Measurements from ENCODE around the gene HPCAL1. TPM values are rescaled to one million over a fixed set of nuclear protein-coding genes. Genes with fewer than 3 reads are reported as not detected.

HPCAL1 gene
- total RNA-seq, 1 experiment from 2014 or later, result 26.9 TPM

- no TSS peak for BruUV-seq (replicated peaks)
- ChIA-PET CTCF (interaction anchor here (0.5 to 5.2 kb wide), 14 partner anchors 9 to 451 kb away, joined by 3 to 69 read pairs (median 6); partner anchors contain the start of genes HPCAL1 and RRM2), POLR2A (interaction anchor here (0.6 kb wide), 1 partner anchor 66 kb away, joined by 3 read pairs; no protein-coding TSS in a partner anchor)
- H3K36me3 ChIP-seq (ENCODE audit: control insufficient read depth, insufficient read depth, low read length), result peaks cover 4% of the 10 kb centered on the region
- DNase-seq, result no peak
- H3K27ac Mint-ChIP-seq (ENCODE audit: unreplicated experiment), result no peak overlapping the region
- no peak overlapping the region for H3K4me3 Mint-ChIP-seq (ENCODE audit: unreplicated experiment)
- H3K9me3 ChIP-seq, result no peaks in the 10 kb centered on the region
- H3K36me3 Mint-ChIP-seq (ENCODE audit: insufficient read depth, unreplicated experiment), result peaks cover 30% of the 10 kb centered on the region
- no peaks in the 10 kb centered on the region for H3K9me3 Mint-ChIP-seq (ENCODE audit: unreplicated experiment)
- H3K4me3 ChIP-seq (ENCODE audit: low read depth, low read length), result no peak overlapping the region
- peaks cover 18% of the 10 kb centered on the region for H3K4me1 ChIP-seq
- no peaks in the 10 kb centered on the region for H3K27me3 ChIP-seq (replicated peaks; ENCODE audit: control insufficient read depth, insufficient read depth, low read length)
- no peaks in the 10 kb centered on the region for H3K27me3 Mint-ChIP-seq (ENCODE audit: insufficient read depth, unreplicated experiment)
- intact Hi-C loops (cut with micrococcal nuclease; ENCODE audit: unreplicated experiment), result loop anchor here (1.0 to 10.0 kb wide), 8 partner anchors 133 to 621 kb away; no protein-coding TSS in a partner anchor
- peaks cover 8% of the 10 kb centered on the region for H3K4me1 Mint-ChIP-seq (ENCODE audit: low read depth, unreplicated experiment)
- TF ChIP-seq, protein P1, sequence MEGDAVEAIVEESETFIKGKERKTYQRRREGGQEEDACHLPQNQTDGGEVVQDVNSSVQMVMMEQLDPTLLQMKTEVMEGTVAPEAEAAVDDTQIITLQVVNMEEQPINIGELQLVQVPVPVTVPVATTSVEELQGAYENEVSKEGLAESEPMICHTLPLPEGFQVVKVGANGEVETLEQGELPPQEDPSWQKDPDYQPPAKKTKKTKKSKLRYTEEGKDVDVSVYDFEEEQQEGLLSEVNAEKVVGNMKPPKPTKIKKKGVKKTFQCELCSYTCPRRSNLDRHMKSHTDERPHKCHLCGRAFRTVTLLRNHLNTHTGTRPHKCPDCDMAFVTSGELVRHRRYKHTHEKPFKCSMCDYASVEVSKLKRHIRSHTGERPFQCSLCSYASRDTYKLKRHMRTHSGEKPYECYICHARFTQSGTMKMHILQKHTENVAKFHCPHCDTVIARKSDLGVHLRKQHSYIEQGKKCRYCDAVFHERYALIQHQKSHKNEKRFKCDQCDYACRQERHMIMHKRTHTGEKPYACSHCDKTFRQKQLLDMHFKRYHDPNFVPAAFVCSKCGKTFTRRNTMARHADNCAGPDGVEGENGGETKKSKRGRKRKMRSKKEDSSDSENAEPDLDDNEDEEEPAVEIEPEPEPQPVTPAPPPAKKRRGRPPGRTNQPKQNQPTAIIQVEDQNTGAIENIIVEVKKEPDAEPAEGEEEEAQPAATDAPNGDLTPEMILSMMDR (IDR thresholded peaks at IDR 0.05; ENCODE audit: insufficient read depth in 1 of 2, low read depth in 1 of 2, low read length in 1 of 2, severe bottlenecking in 1 of 2, unreplicated experiment in 1 of 2), result no peak
Measured at GRCh38 chr2:10435820-10436204, 133.1 kb downstream of the HPCAL1 start.

DNA sequence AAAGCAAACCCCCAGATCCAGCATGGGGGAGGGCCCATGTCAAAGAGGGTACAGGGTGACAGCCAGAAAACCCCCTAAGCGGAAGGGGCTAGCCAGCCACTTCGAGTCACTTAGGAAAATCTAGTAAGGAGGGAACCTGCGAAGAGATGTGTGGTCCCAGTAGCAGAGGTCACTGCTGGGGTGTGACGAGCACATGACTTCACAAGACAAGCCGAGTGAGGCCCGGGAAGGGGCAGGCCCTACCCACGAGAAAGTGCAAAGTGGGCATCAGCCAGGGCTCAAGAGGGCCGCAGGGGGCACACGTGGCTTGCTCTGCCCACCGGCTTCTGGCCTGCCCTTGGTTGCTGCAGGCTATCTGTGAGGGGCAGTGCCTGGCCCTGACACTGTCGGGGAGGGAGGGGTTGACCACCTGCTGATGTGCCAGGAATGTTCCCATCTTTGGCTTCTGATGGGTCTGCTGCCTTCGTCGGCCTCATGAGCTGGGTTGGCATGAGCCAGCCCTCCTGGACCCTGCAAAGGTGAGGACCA, 133.9 kb downstream of the HPCAL1 start:
- Mint-ChIP-seq H3K36me3 (ENCODE audit: insufficient read depth, unreplicated experiment) (peaks cover 38% of the 10 kb centered on the region), H3K4me1 (ENCODE audit: low read depth, unreplicated experiment) (peaks cover 8% of the 10 kb centered on the region), H3K4me3 (ENCODE audit: unreplicated experiment) (no peak overlapping the region), H3K27me3 (ENCODE audit: insufficient read depth, unreplicated experiment) (no peaks in the 10 kb centered on the region), H3K27ac (ENCODE audit: unreplicated experiment) (no peak overlapping the region), H3K9me3 (ENCODE audit: unreplicated experiment) (no peaks in the 10 kb centered on the region)
- Histone ChIP-seq H3K27me3 (replicated peaks; ENCODE audit: control insufficient read depth, insufficient read depth, low read length) (no peaks in the 10 kb centered on the region), H3K9me3 (no peaks in the 10 kb centered on the region), H3K4me1 (peaks cover 18% of the 10 kb centered on the region), H3K4me3 (ENCODE audit: low read depth, low read length) (no peak overlapping the region), H3K36me3 (ENCODE audit: control insufficient read depth, insufficient read depth, low read length) (peaks cover 4% of the 10 kb centered on the region)
- intact Hi-C loops (cut with micrococcal nuclease; ENCODE audit: unreplicated experiment), result loop anchor here (2.0 to 10.0 kb wide), 4 partner anchors 162 to 622 kb away; no protein-coding TSS in a partner anchor
- no TSS peak for BruUV-seq (replicated peaks)
- DNase-seq, result no peak
- ChIA-PET CTCF (interaction anchor here (4.2 to 5.2 kb wide), 2 partner anchors 312 to 364 kb away, joined by 54 to 69 read pairs; partner anchors contain the start of gene RRM2), POLR2A (no interaction called here)
- TF ChIP-seq, protein P1 (IDR thresholded peaks at IDR 0.05; ENCODE audit: insufficient read depth in 1 of 2, low read depth in 1 of 2, low read length in 1 of 2, severe bottlenecking in 1 of 2, unreplicated experiment in 1 of 2), result no peak

DNA sequence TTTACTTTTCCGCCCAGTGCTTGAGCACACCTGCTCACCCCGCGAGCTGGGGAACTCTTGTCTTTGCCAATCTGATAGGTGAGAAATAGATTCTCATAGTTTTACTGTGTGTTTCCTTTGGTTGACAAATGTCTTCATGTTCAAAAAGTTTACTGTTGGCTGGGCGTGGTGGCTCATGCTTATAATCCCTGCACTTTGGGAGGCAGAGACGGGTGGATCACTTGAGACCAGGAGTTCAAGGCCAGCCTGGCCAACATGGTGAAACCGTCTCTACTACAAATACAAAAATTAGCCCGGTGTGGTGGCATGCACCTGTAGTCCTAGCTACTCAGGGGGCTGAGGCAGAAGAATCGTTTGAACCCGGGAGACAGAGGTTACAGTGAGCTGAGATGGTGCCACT, 135.1 kb downstream of the HPCAL1 start:
- Mint-ChIP-seq H3K36me3 (ENCODE audit: insufficient read depth, unreplicated experiment) (peaks cover 50% of the 10 kb centered on the region), H3K27ac (ENCODE audit: unreplicated experiment) (no peak overlapping the region), H3K4me1 (ENCODE audit: low read depth, unreplicated experiment) (peaks cover 8% of the 10 kb centered on the region), H3K9me3 (ENCODE audit: unreplicated experiment) (no peaks in the 10 kb centered on the region), H3K27me3 (ENCODE audit: insufficient read depth, unreplicated experiment) (no peaks in the 10 kb centered on the region), H3K4me3 (ENCODE audit: unreplicated experiment) (no peak overlapping the region)
- POLR2A ChIA-PET, result no interaction called here
- CTCF ChIA-PET, result interaction anchor here (5.2 kb wide), 1 partner anchor 365 kb away, joined by 69 read pairs; no protein-coding TSS in a partner anchor
- H3K9me3 ChIP-seq, result no peaks in the 10 kb centered on the region
- H3K36me3 ChIP-seq (ENCODE audit: control insufficient read depth, insufficient read depth, low read length), result peaks cover 9% of the 10 kb centered on the region
- no peak for DNase-seq
- no peak overlapping the region for H3K4me3 ChIP-seq (ENCODE audit: low read depth, low read length)
- peaks cover 18% of the 10 kb centered on the region for H3K4me1 ChIP-seq
- TF ChIP-seq, protein P1 (IDR thresholded peaks at IDR 0.05; ENCODE audit: insufficient read depth in 1 of 2, low read depth in 1 of 2, low read length in 1 of 2, severe bottlenecking in 1 of 2, unreplicated experiment in 1 of 2), result no peak
- intact Hi-C loops (cut with micrococcal nuclease; ENCODE audit: unreplicated experiment), result loop anchor here (2.0 to 10.0 kb wide), 4 partner anchors 163 to 623 kb away; no protein-coding TSS in a partner anchor
- no TSS peak for BruUV-seq (replicated peaks)
- H3K27me3 ChIP-seq (replicated peaks; ENCODE audit: control insufficient read depth, insufficient read depth, low read length), result no peaks in the 10 kb centered on the region

Data from Caco-2 (cell line).